HepG2 (cell line): ENCODE results near the gene PRR19.

ENCODE experiments used
- EZH2 ChIP-seq: conservative IDR thresholded peaks from 2 replicates; pipeline ENCODE4 v1.6.1; 2012; ENCODE audit warnings: mild to moderate bottlenecking, low read depth, low read length, moderate library complexity
- FOXC1 ChIP-seq: sonication (generic); formaldehyde crosslinking; IDR thresholded peaks from 2 replicates; pipeline ENCODE4 v1.8.0; 2022; ENCODE audit warnings: mild to moderate bottlenecking, missing genetic modification reagents, borderline replicate concordance
- NR2C2 ChIP-seq: sonication (generic); formaldehyde crosslinking; IDR thresholded peaks from 2 replicates; pipeline ENCODE4 v1.4.0; 2020; ENCODE audit warnings: missing genetic modification reagents, mild to moderate bottlenecking, moderate library complexity, borderline replicate concordance
- RXRA ChIP-seq: sonication (generic); formaldehyde crosslinking; IDR thresholded peaks from 2 replicates; pipeline ENCODE4 v1.5.1; 2020; ENCODE audit warnings: missing genetic modification reagents
- ZNF124 ChIP-seq: sonication (generic); formaldehyde crosslinking; IDR thresholded peaks from 2 replicates; pipeline ENCODE4 v1.4.0; 2020; ENCODE audit warnings: missing genetic modification reagents
- ZNF530 ChIP-seq: sonication (generic); formaldehyde crosslinking; IDR thresholded peaks from 2 replicates; pipeline ENCODE4 v1.5.0; 2020; ENCODE audit warnings: low read depth, mild to moderate bottlenecking, missing genetic modification reagents
- ZNF7 ChIP-seq: IDR thresholded peaks from 2 replicates; pipeline ENCODE4 v1.6.1; 2016; ENCODE audit warnings: missing biosample characterization, missing genetic modification reagents
- TF ChIP-seq, protein P1 (sequence below): sonication (generic); formaldehyde crosslinking; IDR thresholded peaks from 2 replicates; pipeline ENCODE4 v1.5.0; 2020; ENCODE audit warnings: missing genetic modification reagents
- TF ChIP-seq, protein P2 (sequence below): fragments of 450-650 bp; IDR thresholded peaks from 2 replicates; pipeline ENCODE4 v1.6.1; 2016
- TF ChIP-seq, protein P3 (sequence below): sonication (generic); formaldehyde crosslinking; IDR thresholded peaks from 2 replicates; pipeline ENCODE4 v1.4.0; 2020; ENCODE audit warnings: mild to moderate bottlenecking, missing genetic modification reagents
- TF ChIP-seq, protein P4 (sequence below): IDR thresholded peaks from 2 replicates; pipeline ENCODE4 v1.6.1; 2016
- TF ChIP-seq, protein P5 (sequence below): sonication (generic); formaldehyde crosslinking; conservative IDR thresholded peaks from 2 replicates; pipeline ENCODE4 v1.8.1; 2023; ENCODE audit warnings: missing genetic modification reagents
- TF ChIP-seq, protein P6 (sequence below): sonication (generic); formaldehyde crosslinking; IDR thresholded peaks from 2 replicates; pipeline ENCODE4 v1.4.0; 2020; ENCODE audit warnings: missing genetic modification reagents

DNA sequence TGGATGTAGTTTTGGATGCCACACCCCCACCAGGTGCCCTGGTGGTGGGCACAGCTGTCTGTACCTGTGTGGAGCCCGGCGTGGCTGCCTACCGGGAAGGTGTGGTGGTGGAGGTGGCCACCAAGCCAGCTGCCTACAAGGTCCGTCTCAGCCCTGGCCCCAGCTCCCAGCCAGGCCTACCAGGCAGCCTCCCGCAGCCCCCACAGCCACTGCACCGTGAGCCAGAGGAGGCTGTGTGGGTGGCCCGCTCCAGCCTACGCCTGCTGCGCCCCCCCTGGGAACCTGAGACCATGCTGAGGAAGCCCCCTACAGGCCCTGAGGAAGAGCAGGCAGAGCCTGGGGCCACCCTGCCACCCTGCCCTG is 29.4 kb upstream of the PRR19 start:
- TF ChIP-seq NR2C2 (CRISPR knock-in tag) (no peak), ZNF124 (no peak), FOXC1 (CRISPR knock-in tag) (no peak), ZNF530 (CRISPR knock-in tag) (no peak), EZH2 (no peak), ZNF7 (no peak), RXRA (CRISPR knock-in tag) (no peak)
- TF ChIP-seq, protein P1, sequence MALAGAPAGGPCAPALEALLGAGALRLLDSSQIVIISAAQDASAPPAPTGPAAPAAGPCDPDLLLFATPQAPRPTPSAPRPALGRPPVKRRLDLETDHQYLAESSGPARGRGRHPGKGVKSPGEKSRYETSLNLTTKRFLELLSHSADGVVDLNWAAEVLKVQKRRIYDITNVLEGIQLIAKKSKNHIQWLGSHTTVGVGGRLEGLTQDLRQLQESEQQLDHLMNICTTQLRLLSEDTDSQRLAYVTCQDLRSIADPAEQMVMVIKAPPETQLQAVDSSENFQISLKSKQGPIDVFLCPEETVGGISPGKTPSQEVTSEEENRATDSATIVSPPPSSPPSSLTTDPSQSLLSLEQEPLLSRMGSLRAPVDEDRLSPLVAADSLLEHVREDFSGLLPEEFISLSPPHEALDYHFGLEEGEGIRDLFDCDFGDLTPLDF (CRISPR knock-in tag): no peak
- TF ChIP-seq, protein P2, sequence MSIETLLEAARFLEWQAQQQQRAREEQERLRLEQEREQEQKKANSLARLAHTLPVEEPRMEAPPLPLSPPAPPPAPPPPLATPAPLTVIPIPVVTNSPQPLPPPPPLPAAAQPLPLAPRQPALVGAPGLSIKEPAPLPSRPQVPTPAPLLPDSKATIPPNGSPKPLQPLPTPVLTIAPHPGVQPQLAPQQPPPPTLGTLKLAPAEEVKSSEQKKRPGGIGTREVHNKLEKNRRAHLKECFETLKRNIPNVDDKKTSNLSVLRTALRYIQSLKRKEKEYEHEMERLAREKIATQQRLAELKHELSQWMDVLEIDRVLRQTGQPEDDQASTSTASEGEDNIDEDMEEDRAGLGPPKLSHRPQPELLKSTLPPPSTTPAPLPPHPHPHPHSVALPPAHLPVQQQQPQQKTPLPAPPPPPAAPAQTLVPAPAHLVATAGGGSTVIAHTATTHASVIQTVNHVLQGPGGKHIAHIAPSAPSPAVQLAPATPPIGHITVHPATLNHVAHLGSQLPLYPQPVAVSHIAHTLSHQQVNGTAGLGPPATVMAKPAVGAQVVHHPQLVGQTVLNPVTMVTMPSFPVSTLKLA: no peak
- TF ChIP-seq, protein P3, sequence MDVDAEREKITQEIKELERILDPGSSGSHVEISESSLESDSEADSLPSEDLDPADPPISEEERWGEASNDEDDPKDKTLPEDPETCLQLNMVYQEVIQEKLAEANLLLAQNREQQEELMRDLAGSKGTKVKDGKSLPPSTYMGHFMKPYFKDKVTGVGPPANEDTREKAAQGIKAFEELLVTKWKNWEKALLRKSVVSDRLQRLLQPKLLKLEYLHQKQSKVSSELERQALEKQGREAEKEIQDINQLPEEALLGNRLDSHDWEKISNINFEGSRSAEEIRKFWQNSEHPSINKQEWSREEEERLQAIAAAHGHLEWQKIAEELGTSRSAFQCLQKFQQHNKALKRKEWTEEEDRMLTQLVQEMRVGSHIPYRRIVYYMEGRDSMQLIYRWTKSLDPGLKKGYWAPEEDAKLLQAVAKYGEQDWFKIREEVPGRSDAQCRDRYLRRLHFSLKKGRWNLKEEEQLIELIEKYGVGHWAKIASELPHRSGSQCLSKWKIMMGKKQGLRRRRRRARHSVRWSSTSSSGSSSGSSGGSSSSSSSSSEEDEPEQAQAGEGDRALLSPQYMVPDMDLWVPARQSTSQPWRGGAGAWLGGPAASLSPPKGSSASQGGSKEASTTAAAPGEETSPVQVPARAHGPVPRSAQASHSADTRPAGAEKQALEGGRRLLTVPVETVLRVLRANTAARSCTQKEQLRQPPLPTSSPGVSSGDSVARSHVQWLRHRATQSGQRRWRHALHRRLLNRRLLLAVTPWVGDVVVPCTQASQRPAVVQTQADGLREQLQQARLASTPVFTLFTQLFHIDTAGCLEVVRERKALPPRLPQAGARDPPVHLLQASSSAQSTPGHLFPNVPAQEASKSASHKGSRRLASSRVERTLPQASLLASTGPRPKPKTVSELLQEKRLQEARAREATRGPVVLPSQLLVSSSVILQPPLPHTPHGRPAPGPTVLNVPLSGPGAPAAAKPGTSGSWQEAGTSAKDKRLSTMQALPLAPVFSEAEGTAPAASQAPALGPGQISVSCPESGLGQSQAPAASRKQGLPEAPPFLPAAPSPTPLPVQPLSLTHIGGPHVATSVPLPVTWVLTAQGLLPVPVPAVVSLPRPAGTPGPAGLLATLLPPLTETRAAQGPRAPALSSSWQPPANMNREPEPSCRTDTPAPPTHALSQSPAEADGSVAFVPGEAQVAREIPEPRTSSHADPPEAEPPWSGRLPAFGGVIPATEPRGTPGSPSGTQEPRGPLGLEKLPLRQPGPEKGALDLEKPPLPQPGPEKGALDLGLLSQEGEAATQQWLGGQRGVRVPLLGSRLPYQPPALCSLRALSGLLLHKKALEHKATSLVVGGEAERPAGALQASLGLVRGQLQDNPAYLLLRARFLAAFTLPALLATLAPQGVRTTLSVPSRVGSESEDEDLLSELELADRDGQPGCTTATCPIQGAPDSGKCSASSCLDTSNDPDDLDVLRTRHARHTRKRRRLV (CRISPR knock-in tag): no peak
- TF ChIP-seq, protein P4, sequence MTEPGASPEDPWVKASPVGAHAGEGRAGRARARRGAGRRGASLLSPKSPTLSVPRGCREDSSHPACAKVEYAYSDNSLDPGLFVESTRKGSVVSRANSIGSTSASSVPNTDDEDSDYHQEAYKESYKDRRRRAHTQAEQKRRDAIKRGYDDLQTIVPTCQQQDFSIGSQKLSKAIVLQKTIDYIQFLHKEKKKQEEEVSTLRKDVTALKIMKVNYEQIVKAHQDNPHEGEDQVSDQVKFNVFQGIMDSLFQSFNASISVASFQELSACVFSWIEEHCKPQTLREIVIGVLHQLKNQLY (CRISPR knock-in tag): no peak
- TF ChIP-seq, protein P5, sequence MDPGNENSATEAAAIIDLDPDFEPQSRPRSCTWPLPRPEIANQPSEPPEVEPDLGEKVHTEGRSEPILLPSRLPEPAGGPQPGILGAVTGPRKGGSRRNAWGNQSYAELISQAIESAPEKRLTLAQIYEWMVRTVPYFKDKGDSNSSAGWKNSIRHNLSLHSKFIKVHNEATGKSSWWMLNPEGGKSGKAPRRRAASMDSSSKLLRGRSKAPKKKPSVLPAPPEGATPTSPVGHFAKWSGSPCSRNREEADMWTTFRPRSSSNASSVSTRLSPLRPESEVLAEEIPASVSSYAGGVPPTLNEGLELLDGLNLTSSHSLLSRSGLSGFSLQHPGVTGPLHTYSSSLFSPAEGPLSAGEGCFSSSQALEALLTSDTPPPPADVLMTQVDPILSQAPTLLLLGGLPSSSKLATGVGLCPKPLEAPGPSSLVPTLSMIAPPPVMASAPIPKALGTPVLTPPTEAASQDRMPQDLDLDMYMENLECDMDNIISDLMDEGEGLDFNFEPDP: no peak
- TF ChIP-seq, protein P6, sequence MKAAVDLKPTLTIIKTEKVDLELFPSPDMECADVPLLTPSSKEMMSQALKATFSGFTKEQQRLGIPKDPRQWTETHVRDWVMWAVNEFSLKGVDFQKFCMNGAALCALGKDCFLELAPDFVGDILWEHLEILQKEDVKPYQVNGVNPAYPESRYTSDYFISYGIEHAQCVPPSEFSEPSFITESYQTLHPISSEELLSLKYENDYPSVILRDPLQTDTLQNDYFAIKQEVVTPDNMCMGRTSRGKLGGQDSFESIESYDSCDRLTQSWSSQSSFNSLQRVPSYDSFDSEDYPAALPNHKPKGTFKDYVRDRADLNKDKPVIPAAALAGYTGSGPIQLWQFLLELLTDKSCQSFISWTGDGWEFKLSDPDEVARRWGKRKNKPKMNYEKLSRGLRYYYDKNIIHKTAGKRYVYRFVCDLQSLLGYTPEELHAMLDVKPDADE (CRISPR knock-in tag): no peak
